SH-SY5Y (cell line): ENCODE data around the gene PCSK4.

ENCODE experiments used
- GATA2 ChIP-seq: IDR thresholded peaks from 2 replicates; pipeline ENCODE4 v1.6.1; 2011; ENCODE audit warnings: mild to moderate bottlenecking, low read depth, low read length
- GATA3 ChIP-seq: IDR thresholded peaks from 2 replicates; pipeline ENCODE4 v1.6.1; 2011; ENCODE audit warnings: low read depth, mild to moderate bottlenecking, low read length, moderate library complexity

DNA sequence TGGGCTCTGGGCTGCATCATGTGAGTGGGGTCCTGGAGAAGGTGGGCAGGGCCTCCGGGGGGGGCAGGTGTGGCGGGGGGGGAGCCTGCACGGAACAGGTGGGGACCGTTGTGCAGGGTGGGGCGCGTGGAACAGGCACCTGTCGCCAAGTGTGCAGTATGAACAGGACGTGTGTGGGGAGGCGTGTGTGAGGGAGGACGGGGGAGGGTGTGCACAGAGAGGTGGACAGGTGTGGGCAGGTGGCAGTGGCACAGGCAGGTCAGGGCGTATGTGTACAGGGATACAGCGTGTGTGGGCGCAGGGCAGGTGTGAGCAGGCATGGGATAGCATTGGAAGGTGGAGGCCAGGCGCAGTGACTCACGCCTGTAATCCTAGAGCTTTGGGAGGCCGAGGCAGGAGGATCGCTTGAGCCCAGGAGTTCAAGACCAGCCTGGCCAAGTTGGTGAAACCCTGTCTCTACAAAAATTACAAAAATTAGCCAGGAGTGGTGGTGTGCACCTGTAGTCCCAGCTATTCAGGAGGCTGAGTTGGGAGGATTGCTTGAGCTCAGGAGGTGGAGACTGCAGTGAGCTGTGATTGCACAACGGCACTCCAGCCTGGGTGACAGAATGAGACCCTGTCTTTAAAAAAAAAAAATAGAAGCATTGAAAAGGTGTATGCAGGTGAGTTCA lies 37.0 kb upstream of the PCSK4 start:
- no peak for TF ChIP-seq GATA2
- TF ChIP-seq GATA3, result no peak
